Spinal cord (tissue), 10 donors: ENCODE data around the gene DTX3. TPM values are rescaled to one million over a fixed set of nuclear protein-coding genes. Genes with fewer than 3 reads are reported as not detected.
A peak's percentile ranks its signal among the peaks of the same experiment; 100 is the strongest.

Experiments
- DNase-seq, 6 donors: peaks; one replicate each; pipeline versions ENCODE4 v3.0.0 to v3.0.0-alpha.2; 2013 to 2015; ENCODE audit warnings: low spot score in 6 of 6, low read depth in 4 of 6
- H3K27ac ChIP-seq: one replicate; pipeline ENCODE4 v1.5.1; 2013; ENCODE audit warnings: low read depth, low read length, control low read depth
- H3K27me3 ChIP-seq: one replicate; pipeline ENCODE4 v1.6.1; 2013; ENCODE audit warnings: low read length; ENCODE audit not compliant: control insufficient read depth, insufficient read depth
- H3K36me3 ChIP-seq: one replicate; pipeline ENCODE4 v1.6.1; 2013; ENCODE audit warnings: low read length; ENCODE audit not compliant: control insufficient read depth, insufficient read depth
- H3K4me1 ChIP-seq: one replicate; pipeline ENCODE4 v1.6.1; 2013; ENCODE audit warnings: low read length; ENCODE audit not compliant: control insufficient read depth, insufficient read depth
- H3K4me3 ChIP-seq: one replicate; pipeline ENCODE4 v1.5.1; 2013; ENCODE audit warnings: low read depth, low read length, control low read depth
- H3K9me3 ChIP-seq: one replicate; pipeline ENCODE4 v1.6.1; 2013; ENCODE audit warnings: low read length; ENCODE audit not compliant: control insufficient read depth, insufficient read depth
- WGBS: methylation state at CpG from one replicate; pipeline ENCODE4 v1.1.5; 2013; ENCODE audit warnings: missing lambda C conversion rate; ENCODE audit not compliant: insufficient coverage; 5-methylcytosine and 5-hydroxymethylcytosine counted together
- polyA plus RNA-seq, 2 donors: library from polyadenylated mRNA; unstranded; fragments of 120-200 nt; gene quantifications; one replicate each; pipeline ENCODE4 v1.2.1, GENCODE V29; 2013; ENCODE audit not compliant: insufficient read length in 2 of 2
- total RNA-seq, 2 donors: library from RNA; depleted of rRNA in 1 of 2; stranded (reverse); fragments of 120-200 nt in 1 of 2; fragments of >200 nt in 1 of 2; gene quantifications; one replicate each; pipeline versions ENCODE4 v1.2.3 to v1.2.4, GENCODE V29; 2013 to 2014
- donor health status: healthy.

Gene DTX3
- total and polyA plus RNA-seq, 4 donors: 36.2 to 162 (median 105) TPM

DNA sequence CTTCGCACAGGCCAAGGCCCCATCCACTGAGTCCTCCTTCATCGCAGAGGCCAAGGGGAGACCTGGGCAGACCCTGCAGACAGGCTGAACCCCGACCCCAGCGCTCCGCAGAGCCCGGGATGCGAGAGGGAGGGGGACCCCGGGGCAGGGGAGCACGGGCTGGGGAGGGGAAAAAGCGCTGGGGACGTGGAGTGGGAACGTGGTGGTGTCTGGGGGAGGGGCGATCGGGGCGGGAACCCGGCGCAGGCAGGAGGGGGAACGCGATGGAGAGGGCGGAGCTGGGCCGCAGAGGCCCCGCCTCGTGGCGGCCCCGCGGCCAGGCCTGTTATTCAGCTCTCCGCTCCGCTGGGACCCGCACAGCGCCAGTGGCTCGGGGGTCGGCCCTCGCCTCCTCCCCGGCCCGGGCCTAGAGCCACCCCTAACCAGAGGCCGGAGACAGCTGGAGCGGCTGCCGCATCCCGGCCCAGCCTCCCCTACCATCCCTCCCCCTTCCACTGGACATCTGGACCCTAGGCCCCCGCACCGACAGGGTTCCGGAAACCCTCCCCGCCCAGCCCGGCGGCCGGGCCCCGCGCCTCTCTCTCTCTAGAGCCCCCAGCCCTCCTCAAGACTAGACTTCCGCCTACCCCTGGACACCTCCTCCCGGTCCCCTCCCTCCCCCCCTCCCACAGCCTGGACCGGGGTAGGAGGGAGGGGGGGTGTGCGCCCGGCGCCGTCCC lies 6.6 kb downstream of the DTX3 start, which contains the start of gene ARHGEF25:
Gene ARHGEF25, plus strand, starts transcription at position 328 of the 719 bp plus-strand sequence. CDS start 460 bp downstream, outside the sequence.
- Histone ChIP-seq H3K36me3 (peaks cover 60% of the 10 kb centered on the region), H3K27ac (peak within 1 kb of the TSS; percentile 69), H3K4me3 (peak within 1 kb of the TSS; percentile 68), H3K27me3 (no peaks in the 10 kb centered on the region), H3K4me1 (peaks cover 30% of the 10 kb centered on the region), H3K9me3 (no peaks in the 10 kb centered on the region)
- peak in 2 of 6 donors; percentile 91 for DNase-seq
- WGBS: 0% methylated on average over 42 of the region's 55 CpGs

DNA sequence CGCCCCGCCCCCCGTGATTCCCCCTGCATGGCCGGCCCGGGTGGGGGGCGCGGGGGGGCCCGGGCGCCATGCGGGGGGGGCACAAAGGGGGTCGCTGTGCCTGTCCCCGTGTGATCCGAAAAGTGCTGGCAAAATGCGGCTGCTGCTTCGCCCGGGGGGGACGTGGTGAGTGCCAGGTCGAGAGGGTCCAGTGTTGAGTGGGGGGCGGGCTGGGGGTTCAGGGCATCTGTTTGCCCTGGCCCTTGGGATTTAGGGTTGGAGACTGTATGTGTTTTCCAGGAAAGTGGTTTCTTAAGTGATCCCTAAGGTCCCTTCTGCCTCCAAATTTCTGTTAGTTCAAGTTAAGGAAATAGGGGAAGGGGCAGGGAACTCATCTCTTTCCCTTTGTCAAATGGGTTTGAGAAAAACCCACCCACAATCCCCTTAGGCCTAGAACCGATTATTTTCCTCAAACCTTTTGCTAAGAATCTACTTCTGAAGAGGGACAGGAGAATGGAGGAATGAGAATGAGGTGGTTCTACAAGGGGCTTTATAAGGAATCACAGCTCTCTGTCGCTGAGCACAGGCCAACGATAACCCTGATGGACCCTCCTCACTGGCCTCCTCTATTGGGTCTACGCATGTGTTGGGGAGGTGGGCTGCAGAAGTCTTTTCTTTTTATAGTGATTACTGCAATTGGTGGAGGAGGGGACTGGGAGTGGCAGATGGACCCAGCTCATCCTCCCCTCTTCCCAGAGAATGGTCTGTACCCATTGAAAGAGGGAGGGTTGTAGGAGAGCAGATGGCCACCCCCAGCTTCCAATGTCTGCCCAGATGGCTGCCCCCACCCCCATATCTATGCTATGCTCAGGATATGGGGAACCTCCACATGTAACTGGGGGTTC lies 7.4 kb downstream of the DTX3 start:
- H3K36me3 ChIP-seq: peaks cover 56% of the 10 kb centered on the region
- peak overlapping the region; percentile 14 for H3K4me3 ChIP-seq
- WGBS: 4% methylated on average over 10 of the region's 23 CpGs
- H3K27me3 ChIP-seq: no peaks in the 10 kb centered on the region
- peaks cover 30% of the 10 kb centered on the region for H3K4me1 ChIP-seq
- H3K27ac ChIP-seq: no peak overlapping the region
- no peaks in the 10 kb centered on the region for H3K9me3 ChIP-seq
- peak in 2 of 6 donors; percentile 38 to 56 for DNase-seq

DNA sequence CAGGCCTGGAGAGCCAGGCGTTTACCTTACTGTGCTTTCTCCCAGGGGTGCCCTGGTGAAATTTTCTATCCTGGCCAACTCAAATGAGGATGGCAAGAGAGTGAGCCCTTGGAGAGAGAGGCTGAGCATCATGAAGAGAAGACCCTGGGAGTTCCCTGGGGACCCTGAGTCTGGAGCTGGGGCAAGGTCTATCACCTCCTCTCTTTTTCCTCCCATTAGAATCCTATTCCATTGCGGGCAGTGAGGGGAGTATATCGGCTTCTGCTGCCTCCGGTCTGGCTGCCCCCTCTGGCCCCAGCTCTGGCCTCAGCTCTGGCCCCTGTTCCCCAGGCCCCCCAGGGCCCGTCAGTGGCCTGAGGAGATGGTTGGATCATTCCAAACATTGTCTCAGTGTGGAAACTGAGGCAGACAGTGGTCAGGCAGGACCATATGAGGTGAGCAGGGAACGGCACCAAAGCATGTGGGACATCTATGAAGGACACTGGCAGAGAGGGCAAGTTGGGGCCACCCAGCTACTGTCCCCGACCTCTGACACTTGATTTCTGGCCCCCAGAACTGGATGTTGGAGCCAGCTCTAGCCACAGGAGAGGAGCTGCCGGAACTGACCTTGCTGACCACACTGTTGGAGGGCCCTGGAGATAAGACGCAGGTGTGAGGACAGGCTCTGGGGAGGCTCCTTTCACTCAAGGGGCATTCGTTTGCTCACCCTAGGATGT lies 8.2 kb downstream of the DTX3 start:
- no peak overlapping the region for H3K27ac ChIP-seq
- peaks cover 1% of the 10 kb centered on the region for H3K27me3 ChIP-seq
- H3K9me3 ChIP-seq: no peaks in the 10 kb centered on the region
- no peak overlapping the region for H3K4me3 ChIP-seq
- peaks cover 51% of the 10 kb centered on the region for H3K36me3 ChIP-seq
- H3K4me1 ChIP-seq: peaks cover 30% of the 10 kb centered on the region
- no peak for DNase-seq
- WGBS: 94% methylated on average over 7 of the region's 10 CpGs

DNA sequence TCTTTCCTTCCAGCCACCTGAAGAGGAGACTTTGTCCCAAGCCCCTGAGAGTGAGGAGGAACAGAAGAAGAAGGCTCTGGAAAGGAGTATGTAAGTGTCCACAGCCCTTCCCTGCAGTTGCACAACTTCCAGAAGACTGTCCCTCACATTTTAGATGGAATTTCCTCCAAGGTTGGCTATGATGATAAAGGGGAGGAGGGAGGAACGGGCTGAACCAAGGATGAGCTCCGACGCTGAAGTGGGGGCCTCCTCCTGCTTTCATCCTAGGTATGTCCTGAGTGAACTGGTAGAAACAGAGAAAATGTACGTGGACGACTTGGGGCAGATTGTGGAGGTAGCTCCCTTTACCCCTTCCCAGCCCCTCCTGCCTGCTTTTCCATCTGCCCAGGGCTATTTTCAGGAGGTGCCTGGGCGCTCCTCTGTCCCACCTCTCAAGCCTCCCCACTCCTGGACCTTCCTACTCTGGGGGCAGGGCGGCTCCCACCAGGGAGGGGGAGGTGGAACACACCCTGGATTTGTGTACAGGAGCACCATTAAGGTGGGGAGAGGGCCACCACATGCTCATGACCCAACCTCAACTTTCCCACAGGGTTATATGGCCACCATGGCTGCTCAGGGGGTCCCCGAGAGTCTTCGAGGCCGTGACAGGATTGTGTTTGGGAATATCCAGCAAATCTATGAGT lies 8.9 kb downstream of the DTX3 start:
- no peak for DNase-seq
- H3K4me3 ChIP-seq: no peak overlapping the region
- H3K27me3 ChIP-seq: peaks cover 2% of the 10 kb centered on the region
- peaks cover 30% of the 10 kb centered on the region for H3K4me1 ChIP-seq
- H3K9me3 ChIP-seq: no peaks in the 10 kb centered on the region
- 87% methylated on average over 6 of the region's 10 CpGs for WGBS
- peaks cover 45% of the 10 kb centered on the region for H3K36me3 ChIP-seq
- H3K27ac ChIP-seq: no peak overlapping the region

DNA sequence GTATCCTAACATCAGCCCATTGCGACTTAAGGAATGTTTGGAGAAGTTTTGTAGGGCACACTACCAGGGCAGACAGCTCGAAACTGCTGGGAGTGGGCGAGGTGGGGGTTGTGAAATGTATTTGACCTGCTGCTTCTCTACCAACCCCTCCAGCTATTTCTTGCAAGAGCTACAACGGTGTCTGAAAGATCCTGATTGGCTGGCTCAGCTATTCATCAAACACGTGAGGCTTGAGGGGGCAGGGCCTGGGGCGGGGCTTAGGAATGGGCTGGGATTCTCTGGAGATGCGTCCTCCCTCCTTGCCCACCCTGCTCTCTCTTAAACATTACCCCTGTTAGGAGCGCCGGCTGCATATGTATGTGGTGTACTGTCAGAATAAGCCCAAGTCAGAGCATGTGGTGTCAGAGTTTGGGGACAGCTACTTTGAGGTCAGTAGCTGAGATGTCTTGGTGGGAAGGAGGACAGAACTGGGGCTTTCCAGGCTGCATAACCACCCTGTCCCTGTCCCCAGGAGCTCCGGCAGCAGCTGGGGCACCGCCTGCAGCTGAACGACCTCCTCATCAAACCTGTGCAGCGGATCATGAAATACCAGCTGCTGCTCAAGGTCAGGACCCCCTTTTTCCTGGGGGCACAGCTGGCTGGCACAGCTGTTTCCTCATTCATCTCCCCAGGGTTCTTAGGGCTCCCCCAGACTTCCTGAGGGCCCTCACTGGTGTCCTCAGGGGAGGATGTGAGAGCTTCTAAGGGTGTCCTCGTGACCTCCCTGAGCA lies 9.7 kb downstream of the DTX3 start:
- H3K27ac ChIP-seq: no peak overlapping the region
- WGBS: 58% methylated on average over 8 of the region's 14 CpGs
- H3K36me3 ChIP-seq: peaks cover 37% of the 10 kb centered on the region
- H3K4me3 ChIP-seq: no peak overlapping the region
- peaks cover 7% of the 10 kb centered on the region for H3K27me3 ChIP-seq
- DNase-seq: peak in 2 of 6 donors; percentile 47 to 72
- no peaks in the 10 kb centered on the region for H3K9me3 ChIP-seq
- peaks cover 30% of the 10 kb centered on the region for H3K4me1 ChIP-seq

DNA sequence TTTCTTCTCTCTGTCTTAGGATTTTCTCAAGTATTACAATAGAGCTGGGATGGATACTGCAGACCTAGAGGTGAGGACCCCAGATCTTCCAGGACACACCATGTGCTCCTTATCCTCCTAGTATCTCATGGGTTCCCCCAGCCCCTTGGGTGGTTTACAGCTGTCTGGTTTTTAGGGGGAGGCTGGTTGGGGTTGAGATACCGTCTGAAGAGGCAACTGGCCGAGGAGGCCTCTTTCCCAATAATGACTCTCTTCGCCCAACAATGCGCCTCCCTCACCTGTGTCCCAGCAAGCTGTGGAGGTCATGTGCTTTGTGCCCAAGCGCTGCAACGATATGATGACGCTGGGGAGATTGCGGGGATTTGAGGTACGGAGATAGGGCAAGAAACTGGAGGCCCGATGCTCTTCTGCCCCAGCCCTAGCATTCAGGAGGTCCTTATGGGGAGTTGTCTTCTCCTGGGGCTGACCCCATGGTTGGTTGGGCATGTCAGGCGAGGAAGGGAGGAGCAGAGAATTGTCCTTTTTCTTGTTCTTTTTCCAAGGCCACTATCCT lies 10.4 kb downstream of the DTX3 start:
- peaks cover 14% of the 10 kb centered on the region for H3K27me3 ChIP-seq
- no peak for DNase-seq
- no peak overlapping the region for H3K27ac ChIP-seq
- H3K9me3 ChIP-seq: no peaks in the 10 kb centered on the region
- 93% methylated on average over 8 of the region's 11 CpGs for WGBS
- H3K4me3 ChIP-seq: no peak overlapping the region
- H3K36me3 ChIP-seq: peaks cover 38% of the 10 kb centered on the region
- peaks cover 34% of the 10 kb centered on the region for H3K4me1 ChIP-seq

DNA sequence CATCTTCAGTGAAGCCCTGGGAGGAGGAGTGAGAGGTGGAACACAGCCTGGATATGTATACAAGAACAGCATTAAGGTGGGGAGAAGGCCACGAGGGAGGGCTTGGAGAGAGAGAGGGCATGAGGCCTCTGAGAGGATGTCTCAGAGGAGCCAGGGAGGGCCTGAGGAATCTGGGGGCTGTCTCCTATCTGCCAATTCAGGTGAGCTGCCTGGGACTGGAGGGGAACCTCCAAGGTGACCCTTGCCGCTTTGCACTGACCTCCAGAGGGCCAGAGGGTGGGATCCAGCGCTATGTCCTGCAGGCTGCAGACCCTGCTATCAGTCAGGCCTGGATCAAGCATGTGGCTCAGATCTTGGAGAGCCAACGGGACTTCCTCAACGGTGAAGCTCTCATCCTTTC lies 11.0 kb downstream of the DTX3 start:
- H3K36me3 ChIP-seq: peaks cover 38% of the 10 kb centered on the region
- H3K27me3 ChIP-seq: peaks cover 20% of the 10 kb centered on the region
- WGBS: 89% methylated on average over 5 of the region's 5 CpGs
- H3K9me3 ChIP-seq: no peaks in the 10 kb centered on the region
- H3K4me3 ChIP-seq: no peak overlapping the region
- DNase-seq: no peak
- H3K27ac ChIP-seq: no peak overlapping the region
- H3K4me1 ChIP-seq: peaks cover 29% of the 10 kb centered on the region

DNA sequence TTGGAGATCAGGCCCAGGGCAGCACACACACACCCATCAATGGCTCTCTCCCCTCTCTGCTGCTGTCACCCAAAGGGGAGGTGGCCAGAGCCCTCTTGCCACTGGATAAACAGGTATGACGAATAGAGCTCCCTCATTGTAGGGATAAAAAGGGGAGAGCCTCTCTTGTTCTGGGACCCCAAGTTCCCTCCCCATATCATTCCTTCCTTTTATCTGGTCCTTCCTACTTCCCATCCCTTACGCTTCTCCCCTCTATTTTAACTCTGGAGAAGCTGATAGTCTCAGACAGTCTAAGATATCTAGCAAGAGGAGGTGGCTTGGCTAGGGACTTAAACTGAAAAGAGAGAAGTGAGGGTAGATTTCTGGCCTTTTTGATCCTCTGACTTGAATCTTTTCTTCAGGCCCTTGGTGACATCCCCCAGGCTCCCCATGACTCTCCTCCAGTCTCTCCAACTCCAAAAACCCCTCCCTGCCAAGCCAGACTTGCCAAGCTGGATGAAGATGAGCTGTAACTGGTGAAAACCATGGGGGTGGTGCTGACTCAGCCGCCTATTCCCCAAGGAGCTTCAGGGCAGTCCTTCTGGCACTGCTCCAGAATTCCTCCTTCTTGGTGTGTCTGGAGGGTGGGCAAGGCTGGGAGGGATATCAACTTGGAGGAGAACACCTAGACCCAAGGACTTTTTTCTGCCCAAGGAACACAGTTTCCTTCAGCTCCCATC lies 11.9 kb downstream of the DTX3 start:
- WGBS: no CpG with 5 or more reads among the region's 3 CpGs
- Histone ChIP-seq H3K36me3 (peaks cover 38% of the 10 kb centered on the region), H3K4me1 (peaks cover 33% of the 10 kb centered on the region), H3K27ac (no peak overlapping the region), H3K27me3 (peaks cover 29% of the 10 kb centered on the region), H3K9me3 (no peaks in the 10 kb centered on the region), H3K4me3 (no peak overlapping the region)
- no peak for DNase-seq
